C4-2B (cell line): ENCODE results near the gene PLEKHA4.

Source experiments
- H3K27ac ChIP-seq: fragments of 450-650 bp; 2 replicates; pipeline ENCODE4 v1.5.1; 2017
- CTCF ChIP-seq: fragments of 450-650 bp; conservative IDR thresholded peaks from 2 replicates; pipeline ENCODE4 v1.5.1; 2017; ENCODE audit warnings: mild to moderate bottlenecking
- ZFX ChIP-seq: fragments of 450-650 bp; IDR thresholded peaks from 2 replicates; pipeline ENCODE4 v1.6.1; 2017

Gene PLEKHA4

GRCh38 chr19:48813123-48813913 is 55.1 kb downstream of the PLEKHA4 start:
- no peak overlapping the region for H3K27ac ChIP-seq
- TF ChIP-seq CTCF (no peak; the same call in 1 of the 2 replicates), ZFX (no peak)

- TF ChIP-seq ZFX = no peak
- no peak for TF ChIP-seq CTCF
- no peak overlapping the region for H3K27ac ChIP-seq
These were observed 56.1 kb downstream of the PLEKHA4 start for GRCh38 chr19:48812094-48812929.

- peak overlapping the region; percentile 79 for H3K27ac ChIP-seq
- no peak for TF ChIP-seq CTCF
- no peak for TF ChIP-seq ZFX
These were observed 58.3 kb downstream of the PLEKHA4 start for GRCh38 chr19:48810151-48810550.

- TF ChIP-seq CTCF (no peak), ZFX (no peak)
- H3K27ac ChIP-seq = no peak overlapping the region
These were observed 60.7 kb downstream of the PLEKHA4 start for GRCh38 chr19:48807590-48808308.

- no peak overlapping the region for H3K27ac ChIP-seq
- TF ChIP-seq ZFX (no peak), CTCF (no peak)
These were observed 61.4 kb downstream of the PLEKHA4 start for GRCh38 chr19:48806818-48807589.

- H3K27ac ChIP-seq = no peak overlapping the region
- no peak for TF ChIP-seq ZFX
- no peak for TF ChIP-seq CTCF
These were observed 61.9 kb downstream of the PLEKHA4 start for GRCh38 chr19:48806518-48806817.
